A673 (cell line): ENCODE results near the gene EYS.

Experiments used
- CTCF ChIP-seq: fragments of 300-800, 200-600 bp; sonication (generic); conservative IDR thresholded peaks from 2 replicates; pipeline ENCODE4 v1.5.1; 2017; ENCODE audit warnings: low read depth, mild to moderate bottlenecking, antibody characterized with exemption, low read length, moderate library complexity, mixed read lengths
- EZH2 ChIP-seq: fragments of 200-600 bp; sonication (generic); IDR thresholded peaks from 2 replicates; pipeline ENCODE4 v1.6.1; 2017; ENCODE audit warnings: borderline replicate concordance, low read depth, mild to moderate bottlenecking, mixed read lengths, antibody characterized with exemption, low read length; ENCODE audit not compliant: poor library complexity, severe bottlenecking

DNA sequence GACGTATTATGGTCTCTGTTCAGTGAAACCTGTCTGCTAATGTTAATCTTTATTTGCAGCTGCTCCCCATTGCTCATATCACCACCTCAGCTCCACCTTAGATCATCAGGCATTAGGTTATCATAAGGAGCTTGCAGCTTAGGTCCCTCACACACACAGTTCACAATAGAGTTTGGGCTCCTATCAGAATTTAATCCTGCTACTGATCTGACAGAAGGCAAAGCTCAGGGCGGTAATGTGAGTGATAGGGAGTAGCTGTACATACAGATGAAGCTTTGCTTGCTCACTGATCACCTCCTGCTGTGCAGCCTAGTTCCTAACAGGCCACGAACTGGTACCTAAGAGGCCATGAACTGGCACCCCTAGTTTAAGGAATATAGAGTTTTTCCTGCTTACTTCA lies 989.7 kb downstream of the EYS start:
- TF ChIP-seq EZH2 (no peak), CTCF (no peak)
